GM13976 (cell line): ENCODE measurements around the gene SMCHD1.
"Not testable (repeated sequence)": the region's sequence is repeated elsewhere in the genome, so short reads cannot be mapped to it uniquely, and the experiment has no call there.

Experiments used
- DNase-seq: peaks from one replicate; pipeline ENCODE4 v3.0.0; 2012; ENCODE audit warnings: low spot score
- in situ Hi-C: fragments of 300-500 bp; cut with MboI; formaldehyde crosslinking; loops from one replicate; pipeline ENCODE4 v1.12.0; 2022; ENCODE audit warnings: low sequenced_read_pairs, mixed read lengths, inconsistent platforms; ENCODE audit not compliant: unreplicated experiment
- TF ChIP-seq, protein P1 (sequence below): IDR thresholded peaks from 2 replicates; pipeline ENCODE4 v1.5.1; 2012; ENCODE audit warnings: borderline replicate concordance, mild to moderate bottlenecking; ENCODE audit not compliant: insufficient read depth; ENCODE audit errors: extremely low read depth, missing control alignments, control extremely low read depth

SMCHD1 gene

DNA sequence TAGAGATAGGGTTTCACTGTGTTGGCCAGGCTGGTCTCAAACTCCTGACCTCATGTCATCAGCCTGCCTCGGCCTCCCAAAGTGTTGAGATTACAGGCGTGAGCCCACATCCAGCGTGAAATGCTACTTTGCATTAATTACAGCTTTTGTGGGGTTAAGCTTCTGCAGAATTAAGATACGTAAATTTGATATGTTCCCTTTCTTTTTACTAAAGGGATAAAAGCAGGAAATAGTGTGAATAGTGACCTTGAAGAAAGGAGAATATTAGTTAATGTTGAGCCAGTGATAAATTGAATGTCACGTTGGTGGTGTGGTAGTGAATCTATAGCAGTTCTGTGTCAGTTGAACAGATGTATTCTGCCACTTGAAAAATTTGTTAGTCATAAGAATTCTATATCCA is 16.9 kb downstream of the SMCHD1 start:
- in situ Hi-C loops = loop anchor here (25.0 kb wide), 1 partner anchor 1860 kb away; the partner anchor contains the start of gene YES1
- TF ChIP-seq, protein P1, sequence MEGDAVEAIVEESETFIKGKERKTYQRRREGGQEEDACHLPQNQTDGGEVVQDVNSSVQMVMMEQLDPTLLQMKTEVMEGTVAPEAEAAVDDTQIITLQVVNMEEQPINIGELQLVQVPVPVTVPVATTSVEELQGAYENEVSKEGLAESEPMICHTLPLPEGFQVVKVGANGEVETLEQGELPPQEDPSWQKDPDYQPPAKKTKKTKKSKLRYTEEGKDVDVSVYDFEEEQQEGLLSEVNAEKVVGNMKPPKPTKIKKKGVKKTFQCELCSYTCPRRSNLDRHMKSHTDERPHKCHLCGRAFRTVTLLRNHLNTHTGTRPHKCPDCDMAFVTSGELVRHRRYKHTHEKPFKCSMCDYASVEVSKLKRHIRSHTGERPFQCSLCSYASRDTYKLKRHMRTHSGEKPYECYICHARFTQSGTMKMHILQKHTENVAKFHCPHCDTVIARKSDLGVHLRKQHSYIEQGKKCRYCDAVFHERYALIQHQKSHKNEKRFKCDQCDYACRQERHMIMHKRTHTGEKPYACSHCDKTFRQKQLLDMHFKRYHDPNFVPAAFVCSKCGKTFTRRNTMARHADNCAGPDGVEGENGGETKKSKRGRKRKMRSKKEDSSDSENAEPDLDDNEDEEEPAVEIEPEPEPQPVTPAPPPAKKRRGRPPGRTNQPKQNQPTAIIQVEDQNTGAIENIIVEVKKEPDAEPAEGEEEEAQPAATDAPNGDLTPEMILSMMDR = no peak
- no peak for DNase-seq

DNA sequence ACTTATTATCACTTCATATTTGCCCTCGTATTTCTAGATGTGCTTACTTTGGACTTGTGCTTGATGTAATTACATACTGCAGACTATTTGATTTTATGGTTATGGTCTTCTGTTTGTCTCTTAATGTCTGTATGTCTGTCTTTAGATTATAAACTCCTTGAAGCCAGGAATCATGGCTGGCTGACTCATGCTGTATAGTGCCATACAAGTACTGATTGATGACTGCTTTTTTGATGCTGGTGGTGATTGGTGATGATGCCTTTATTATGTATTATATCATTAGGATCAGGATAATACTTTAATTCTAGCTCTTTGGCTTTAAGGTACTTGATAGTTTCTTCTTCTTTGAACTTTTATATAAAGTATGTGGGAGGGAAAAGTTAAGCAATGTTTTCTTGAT is 17.3 kb downstream of the SMCHD1 start:
- TF ChIP-seq, protein P1 = no peak
- no peak for DNase-seq
- in situ Hi-C loops = loop anchor here (25.0 kb wide), 1 partner anchor 1861 kb away; the partner anchor contains the start of gene YES1

DNA sequence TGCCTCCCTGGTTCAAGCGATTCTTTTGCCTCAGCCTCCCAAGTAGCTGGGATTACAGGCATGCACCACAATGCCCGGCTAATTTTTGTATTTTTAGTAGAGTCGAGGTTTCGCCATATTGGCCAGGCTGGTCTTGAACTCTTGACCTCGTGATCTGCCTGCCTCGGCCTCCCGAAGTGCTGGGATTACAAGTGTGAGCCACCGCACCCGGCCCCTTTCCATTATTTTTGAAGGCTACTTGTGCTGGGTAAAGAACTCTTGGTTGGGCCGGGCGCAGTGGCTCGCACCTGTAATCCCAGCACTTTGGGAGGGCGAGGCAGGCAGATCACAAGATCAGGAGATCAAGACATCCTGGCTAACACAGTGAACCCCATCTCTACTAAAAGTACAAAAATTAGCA is 23.4 kb downstream of the SMCHD1 start:
- in situ Hi-C loops, DNase-seq: not testable (repeated sequence)

DNA sequence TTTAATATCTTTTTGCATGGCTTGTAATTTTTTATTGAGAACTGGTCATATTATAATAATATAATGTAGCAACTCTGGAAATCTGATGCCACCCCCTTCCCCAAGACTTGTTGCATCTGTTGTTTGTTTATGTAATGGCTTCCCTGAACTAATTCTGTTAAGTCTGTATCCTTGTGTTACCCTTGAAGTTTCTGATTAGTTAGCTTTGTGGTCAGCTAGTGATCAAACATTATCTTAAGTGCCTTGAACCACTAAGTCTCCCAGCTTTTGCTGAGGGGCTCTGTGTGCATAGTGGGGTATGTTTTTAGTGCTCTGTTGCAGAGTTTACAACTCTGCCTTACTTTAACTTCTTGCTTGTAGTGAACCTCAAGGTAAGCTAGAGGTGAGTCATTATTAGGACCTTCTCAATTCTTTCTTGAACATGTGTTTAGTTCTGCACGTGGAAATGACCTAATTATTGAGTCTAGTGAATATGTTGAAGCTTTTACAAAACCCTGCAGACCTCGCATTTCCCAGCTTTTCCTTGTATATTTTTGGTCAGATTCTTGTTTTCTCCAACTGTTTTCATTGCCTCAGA is 24.8 kb downstream of the SMCHD1 start:
- in situ Hi-C loops = no loop called here
- no peak for DNase-seq
- TF ChIP-seq, protein P1 = no peak

DNA sequence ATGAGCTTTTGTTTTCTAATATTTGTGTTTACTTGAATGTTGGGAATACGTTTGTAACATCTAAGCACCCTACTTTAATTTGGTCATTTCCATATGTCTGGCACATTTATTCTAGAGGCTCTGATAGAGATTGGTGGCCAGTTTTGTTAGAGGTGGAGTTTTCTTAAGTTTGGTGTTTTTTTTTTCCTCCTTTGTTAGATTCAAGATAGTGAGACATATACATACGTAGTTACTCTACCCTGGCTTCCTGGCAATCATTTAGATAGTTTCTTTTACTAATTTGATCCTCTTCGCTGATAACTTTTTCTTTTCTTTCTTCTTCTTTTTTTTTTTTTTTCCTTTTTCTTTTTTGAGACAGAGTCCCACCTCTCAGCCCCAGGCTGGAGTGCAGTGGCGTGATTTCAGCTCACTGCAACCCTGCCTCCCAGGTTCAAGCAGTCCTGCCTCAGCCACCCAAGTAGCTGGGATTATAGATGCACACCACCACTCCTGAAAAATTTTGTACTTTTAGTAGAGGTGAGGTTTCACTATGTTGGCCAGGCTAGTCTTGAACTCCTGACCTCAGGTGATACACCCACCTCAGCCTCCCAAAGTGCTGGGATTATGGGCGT is 26.6 kb downstream of the SMCHD1 start:
- TF ChIP-seq, protein P1 = no peak
- in situ Hi-C loops = no loop called here
- DNase-seq = no peak

DNA sequence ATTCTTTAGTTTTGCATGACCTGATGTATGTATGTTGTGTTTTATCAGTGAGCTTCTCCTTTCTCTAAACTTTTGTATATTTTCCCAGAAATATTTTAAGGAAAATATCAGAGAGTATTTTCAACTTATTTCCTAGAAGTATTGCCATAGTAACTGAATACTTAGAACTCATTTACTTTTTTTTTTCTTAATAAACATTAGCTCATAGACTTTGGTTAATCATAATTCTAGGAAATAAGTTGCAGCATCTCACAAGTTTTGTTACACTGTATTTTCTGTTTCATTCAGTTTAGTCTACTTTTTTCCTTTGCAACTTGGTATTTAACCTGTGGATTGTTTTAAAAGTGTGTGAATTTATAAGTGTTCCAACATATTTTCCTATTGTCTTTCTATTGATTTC is 27.5 kb downstream of the SMCHD1 start:
- TF ChIP-seq, protein P1 = no peak
- no peak for DNase-seq
- in situ Hi-C loops = no loop called here

DNA sequence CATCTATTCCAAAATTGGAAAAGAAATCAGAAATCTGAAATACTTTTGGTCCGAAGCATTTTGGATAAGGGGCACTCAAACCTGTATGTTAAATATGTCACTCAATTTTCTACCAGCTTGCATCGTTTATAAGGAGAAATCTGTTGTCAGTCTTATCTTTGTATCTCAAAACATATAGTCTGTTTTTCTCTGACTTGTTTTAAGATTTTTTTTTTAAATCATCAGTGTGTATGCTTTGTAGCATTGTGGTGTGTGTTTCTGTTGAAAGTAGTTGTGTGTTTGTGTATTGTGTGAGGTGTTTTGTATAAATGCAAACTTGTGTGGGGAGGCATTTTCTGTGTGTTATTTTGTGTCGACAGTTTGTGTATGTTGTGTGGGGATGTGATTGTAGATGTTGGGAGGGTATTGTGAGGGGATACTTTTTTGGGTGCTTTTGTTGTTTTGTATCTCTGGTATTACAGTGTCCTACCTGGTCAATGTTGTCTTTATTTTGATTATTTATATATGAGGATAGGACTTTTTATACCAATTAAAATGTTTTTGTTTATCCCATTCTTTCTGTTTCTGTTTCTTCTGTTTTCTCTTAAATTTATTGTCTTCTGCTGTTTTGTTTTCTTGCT is 30.9 kb downstream of the SMCHD1 start:
- in situ Hi-C loops = no loop called here
- TF ChIP-seq, protein P1 = no peak

More for the DNA sequence above, 30.9 kb downstream of the SMCHD1 start:
- DNase-seq = no peak
